Smooth muscle cell (in vitro differentiated cells): Measurements from ENCODE around the gene LIPG. TPM values are rescaled to one million over a fixed set of nuclear protein-coding genes. Genes with fewer than 3 reads are reported as not detected.

Source experiments
- DNase-seq: peaks from one replicate; lab custom pipeline; 2025; ENCODE audit not compliant: unreplicated experiment; lab: John Stamatoyannopoulos, UW
- H2AFZ ChIP-seq: fragments of 200-600 bp; sonication (generic); 2 replicates; pipeline ENCODE4 v1.6.0; 2016; ENCODE audit warnings: antibody characterized with exemption, low read depth, mild to moderate bottlenecking
- H3F3A ChIP-seq: fragments of 200-600 bp; sonication (generic); 2 replicates; pipeline ENCODE4 v1.6.0; 2017; ENCODE audit warnings: antibody characterized with exemption, low read depth
- H3K27ac ChIP-seq: fragments of 200-600 bp; sonication (generic); 2 replicates; pipeline ENCODE4 v1.5.1; 2016; ENCODE audit warnings: low read depth, mild to moderate bottlenecking
- H3K27me3 ChIP-seq: fragments of 200-600 bp; sonication (generic); 2 replicates; pipeline ENCODE4 v1.6.1; 2016; ENCODE audit warnings: low read depth, mild to moderate bottlenecking
- H3K36me3 ChIP-seq: fragments of 200-600 bp; sonication (generic); 2 replicates; pipeline ENCODE4 v1.5.1; 2016; ENCODE audit warnings: low read depth
- H3K4me1 ChIP-seq: fragments of 200-600 bp; sonication (generic); 2 replicates; pipeline ENCODE4 v1.5.1; 2016; ENCODE audit warnings: low read depth
- H3K4me2 ChIP-seq: fragments of 200-600 bp; sonication (generic); 2 replicates; pipeline ENCODE4 v1.6.0; 2016; ENCODE audit warnings: mild to moderate bottlenecking
- H3K4me3 ChIP-seq: fragments of 200-600 bp; sonication (generic); 2 replicates; pipeline ENCODE4 v1.5.1; 2016; ENCODE audit warnings: mild to moderate bottlenecking
- H3K79me2 ChIP-seq: fragments of 200-600 bp; sonication (generic); 2 replicates; pipeline ENCODE4 v1.6.0; 2016; ENCODE audit warnings: low read depth, mild to moderate bottlenecking
- H3K9ac ChIP-seq: fragments of 200-600 bp; sonication (generic); 2 replicates; pipeline ENCODE4 v1.6.0; 2016; ENCODE audit warnings: low read depth
- H3K9me3 ChIP-seq: fragments of 200-600 bp; sonication (generic); replicated peaks from 2 replicates; pipeline ENCODE4 v1.5.1; 2016; ENCODE audit warnings: low read depth
- H4K20me1 ChIP-seq: fragments of 200-600 bp; sonication (generic); 2 replicates; pipeline ENCODE4 v1.6.0; 2016; ENCODE audit warnings: low read depth
- CTCF ChIP-seq: fragments of 200-600 bp; sonication (generic); IDR thresholded peaks from 2 replicates; pipeline ENCODE4 v1.5.1; 2017; ENCODE audit warnings: borderline replicate concordance, mild to moderate bottlenecking, antibody characterized with exemption; ENCODE audit not compliant: insufficient read depth, poor library complexity, severe bottlenecking
- WGBS: methylation state at CpG from one replicate; pipeline ENCODE4 v1.1.7; 2016; ENCODE audit warnings: low lambda C conversion rate; 5-methylcytosine and 5-hydroxymethylcytosine counted together
- polyA plus RNA-seq: library from polyadenylated mRNA; unstranded; fragments of >200 nt; fragmentation: Nextera tagmentation; extraction: Ambion mirVana; gene quantifications from 2 replicates; pipeline ENCODE4 v1.2.1, GENCODE V29; 2016
- total RNA-seq: library from RNA; depleted of rRNA; stranded (reverse); fragments of >200 nt; gene quantifications from 2 replicates; pipeline ENCODE4 v1.2.3, GENCODE V29; 2014

Gene LIPG
- total and polyA plus RNA-seq, 2 experiments from 2014 or later, result 15.3 to 25.6 TPM

- H3F3A ChIP-seq, result no peaks in the 10 kb centered on the region
- peaks cover 19% of the 10 kb centered on the region for H3K4me1 ChIP-seq
- H3K27me3 ChIP-seq, result no peaks in the 10 kb centered on the region
- no peak overlapping the region for H3K4me2 ChIP-seq
- no peak overlapping the region for H2AFZ ChIP-seq
- no peaks in the 10 kb centered on the region for H3K36me3 ChIP-seq
- no peak for DNase-seq
- WGBS, result 66% methylated on average over 2 of the region's 2 CpGs
- H3K9ac ChIP-seq, result no peak overlapping the region
- no peak overlapping the region for H3K27ac ChIP-seq
- H3K9me3 ChIP-seq, result no peaks in the 10 kb centered on the region
- no peak overlapping the region for H3K4me3 ChIP-seq
- H4K20me1 ChIP-seq, result peaks cover 32% of the 10 kb centered on the region
- TF ChIP-seq CTCF, result no peak
- H3K79me2 ChIP-seq, result peaks cover 24% of the 10 kb centered on the region
Observed at GRCh38 chr18:49566985-49567384, 5.1 kb downstream of the LIPG start.

GRCh38 chr18:49569724-49570123 is 7.9 kb downstream of the LIPG start:
- Histone ChIP-seq H3K27ac (no peak overlapping the region), H3K79me2 (peaks cover 4% of the 10 kb centered on the region), H3K9ac (no peak overlapping the region), H4K20me1 (peaks cover 12% of the 10 kb centered on the region), H3K9me3 (no peaks in the 10 kb centered on the region), H3K4me2 (no peak overlapping the region), H2AFZ (no peak overlapping the region), H3K36me3 (no peaks in the 10 kb centered on the region), H3K4me1 (peaks cover 14% of the 10 kb centered on the region), H3K4me3 (no peak overlapping the region), H3K27me3 (no peaks in the 10 kb centered on the region), H3F3A (no peaks in the 10 kb centered on the region)
- no peak for DNase-seq
- no peak for TF ChIP-seq CTCF
- WGBS, result 87% methylated on average over 6 of the region's 6 CpGs

GRCh38 chr18:49570836-49571235 is 9.0 kb downstream of the LIPG start:
- Histone ChIP-seq H3K27ac (no peak overlapping the region), H3K9me3 (no peaks in the 10 kb centered on the region), H2AFZ (no peak overlapping the region), H3K27me3 (no peaks in the 10 kb centered on the region), H3K9ac (no peak overlapping the region), H3K4me2 (no peak overlapping the region), H4K20me1 (peaks cover 2% of the 10 kb centered on the region), H3K4me1 (peaks cover 5% of the 10 kb centered on the region), H3F3A (no peaks in the 10 kb centered on the region), H3K4me3 (no peak overlapping the region), H3K79me2 (peaks cover 3% of the 10 kb centered on the region), H3K36me3 (no peaks in the 10 kb centered on the region)
- no peak for DNase-seq
- 78% methylated on average over 5 of the region's 5 CpGs for WGBS
- TF ChIP-seq CTCF, result no peak

- no peaks in the 10 kb centered on the region for H3F3A ChIP-seq
- H3K4me2 ChIP-seq, result no peak overlapping the region
- no peak overlapping the region for H3K4me3 ChIP-seq
- H3K27me3 ChIP-seq, result no peaks in the 10 kb centered on the region
- no peak for DNase-seq
- H3K27ac ChIP-seq, result no peak overlapping the region
- WGBS, result 97% methylated on average over 11 of the region's 11 CpGs
- no peaks in the 10 kb centered on the region for H3K36me3 ChIP-seq
- TF ChIP-seq CTCF, result no peak
- H3K9me3 ChIP-seq, result no peaks in the 10 kb centered on the region
- no peak overlapping the region for H3K9ac ChIP-seq
- no peaks in the 10 kb centered on the region for H4K20me1 ChIP-seq
- no peak overlapping the region for H2AFZ ChIP-seq
- H3K79me2 ChIP-seq, result peaks cover 3% of the 10 kb centered on the region
- H3K4me1 ChIP-seq, result no peaks in the 10 kb centered on the region
Observed at GRCh38 chr18:49572611-49573345, 10.9 kb downstream of the LIPG start.
